ENCODE data around the gene LGALS7.
A peak's percentile ranks its signal among the peaks of the same experiment; 100 is the strongest.

Gene LGALS7

DNA sequence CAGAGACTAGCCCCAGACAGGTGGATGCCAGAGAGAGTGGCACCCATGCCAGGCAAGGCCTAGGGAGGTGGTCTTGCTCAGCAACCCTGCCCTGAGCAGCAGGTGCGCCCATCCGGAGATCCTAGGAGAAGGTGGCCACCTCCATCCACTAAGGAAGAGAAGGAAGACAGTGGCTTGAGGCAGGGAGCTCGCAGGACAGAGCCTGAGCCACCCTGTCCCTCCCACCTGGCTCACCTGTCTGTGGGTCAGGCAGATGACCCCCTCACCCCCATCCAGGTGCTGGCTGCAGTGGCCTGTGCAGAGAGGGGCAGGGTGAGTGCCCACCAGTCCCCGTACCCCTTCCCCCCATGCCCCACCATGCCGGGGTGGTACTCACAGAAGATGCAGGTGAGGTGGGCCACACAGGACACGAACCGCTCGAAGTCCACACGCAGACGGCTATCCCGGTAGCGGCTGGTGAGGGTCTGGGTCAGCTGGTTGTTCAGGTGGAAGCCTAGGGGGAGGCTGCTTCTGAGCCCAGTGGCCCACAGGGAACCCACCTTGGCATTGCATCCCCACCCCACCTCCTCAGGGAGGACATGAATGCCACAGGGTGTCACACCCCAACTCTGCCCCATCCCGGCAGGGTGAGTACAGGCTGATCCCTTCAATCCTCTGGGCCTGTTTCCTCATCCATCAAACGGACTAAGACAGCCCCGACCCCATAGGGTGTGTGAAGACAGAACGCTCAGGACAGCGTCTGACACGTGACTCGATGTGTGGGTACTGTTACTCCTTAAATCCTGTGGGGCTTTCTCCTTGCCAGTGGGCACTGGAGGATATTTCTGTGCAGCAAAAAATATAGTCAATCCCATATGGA, 42.4 kb downstream of the LGALS7 start:
- H3K36me3 Mint-ChIP-seq (ENCODE audit: low read depth), result peaks cover 29% of the 10 kb centered on the region
- H3K27me3 Mint-ChIP-seq (ENCODE audit: low read depth, poor library complexity), result no peaks in the 10 kb centered on the region
- no peaks in the 10 kb centered on the region for H3K9me3 Mint-ChIP-seq
- H3K4me3 Mint-ChIP-seq, result no peak overlapping the region
- peaks cover 11% of the 10 kb centered on the region for H3K4me1 Mint-ChIP-seq
- TF ChIP-seq, protein P1, sequence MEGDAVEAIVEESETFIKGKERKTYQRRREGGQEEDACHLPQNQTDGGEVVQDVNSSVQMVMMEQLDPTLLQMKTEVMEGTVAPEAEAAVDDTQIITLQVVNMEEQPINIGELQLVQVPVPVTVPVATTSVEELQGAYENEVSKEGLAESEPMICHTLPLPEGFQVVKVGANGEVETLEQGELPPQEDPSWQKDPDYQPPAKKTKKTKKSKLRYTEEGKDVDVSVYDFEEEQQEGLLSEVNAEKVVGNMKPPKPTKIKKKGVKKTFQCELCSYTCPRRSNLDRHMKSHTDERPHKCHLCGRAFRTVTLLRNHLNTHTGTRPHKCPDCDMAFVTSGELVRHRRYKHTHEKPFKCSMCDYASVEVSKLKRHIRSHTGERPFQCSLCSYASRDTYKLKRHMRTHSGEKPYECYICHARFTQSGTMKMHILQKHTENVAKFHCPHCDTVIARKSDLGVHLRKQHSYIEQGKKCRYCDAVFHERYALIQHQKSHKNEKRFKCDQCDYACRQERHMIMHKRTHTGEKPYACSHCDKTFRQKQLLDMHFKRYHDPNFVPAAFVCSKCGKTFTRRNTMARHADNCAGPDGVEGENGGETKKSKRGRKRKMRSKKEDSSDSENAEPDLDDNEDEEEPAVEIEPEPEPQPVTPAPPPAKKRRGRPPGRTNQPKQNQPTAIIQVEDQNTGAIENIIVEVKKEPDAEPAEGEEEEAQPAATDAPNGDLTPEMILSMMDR (IDR thresholded peaks at IDR 0.05), result no peak
- DNase-seq, result no peak
- H3K27ac Mint-ChIP-seq, result peak overlapping the region; percentile 86

DNA sequence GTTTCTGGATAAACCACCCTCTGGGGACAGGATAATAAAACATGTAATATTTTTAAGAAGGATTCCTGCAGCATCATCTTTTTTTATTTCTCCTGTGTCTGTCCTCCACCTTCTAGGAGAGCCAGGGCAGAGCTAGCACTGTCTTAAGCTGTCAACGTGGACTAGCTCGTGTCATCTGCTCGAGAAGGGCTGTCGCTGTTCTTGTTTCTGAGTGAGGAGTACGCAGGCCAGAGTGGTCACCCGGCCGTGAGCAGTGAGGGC, 42.9 kb downstream of the LGALS7 start:
- Mint-ChIP-seq H3K4me1 (peaks cover 11% of the 10 kb centered on the region), H3K36me3 (ENCODE audit: low read depth) (peaks cover 31% of the 10 kb centered on the region)

DNA sequence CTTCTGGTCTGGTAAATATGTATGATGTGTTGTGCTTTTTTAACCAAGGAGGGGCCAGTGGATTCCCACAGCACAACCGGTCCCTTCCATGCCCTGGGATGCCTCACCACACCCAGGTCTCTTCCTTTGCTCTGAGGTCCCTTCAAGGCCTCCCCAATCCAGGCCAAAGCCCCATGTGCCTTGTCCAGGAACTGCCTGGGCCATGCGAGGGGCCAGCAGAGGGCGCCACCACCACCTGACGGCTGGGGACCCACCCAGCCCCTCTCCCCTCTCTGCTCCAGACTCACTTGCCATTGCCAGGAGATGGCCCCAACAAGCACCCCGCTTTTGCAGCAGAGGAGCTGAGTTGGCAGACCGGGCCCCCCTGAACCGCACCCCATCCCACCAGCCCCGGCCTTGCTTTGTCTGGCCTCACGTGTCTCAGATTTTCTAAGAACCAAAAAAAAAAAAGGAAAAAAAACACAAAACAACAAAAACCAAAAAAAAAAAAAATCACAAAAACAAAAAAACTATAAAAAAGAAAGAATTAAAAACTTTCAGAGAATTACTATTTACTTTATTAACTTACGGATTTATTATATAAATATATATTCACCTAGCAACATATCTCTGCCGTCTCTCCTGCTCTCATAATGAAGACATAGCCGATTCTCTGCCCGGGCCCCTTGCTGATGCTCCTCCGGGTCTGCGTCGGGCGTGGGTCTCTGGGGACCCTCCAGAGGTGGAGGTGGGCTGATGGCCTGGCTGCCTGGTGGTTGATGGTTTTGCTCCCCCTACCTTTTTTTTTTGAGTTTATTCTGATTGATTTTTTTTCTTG, 43.5 kb downstream of the LGALS7 start:
- no peaks in the 10 kb centered on the region for H3K9me3 Mint-ChIP-seq
- peak overlapping the region; percentile 93 for H3K27ac Mint-ChIP-seq
- peaks cover 7% of the 10 kb centered on the region for H3K4me1 Mint-ChIP-seq
- peak; percentile 90 for DNase-seq
- H3K36me3 Mint-ChIP-seq (ENCODE audit: low read depth), result peaks cover 31% of the 10 kb centered on the region
- TF ChIP-seq, protein P1 (IDR thresholded peaks at IDR 0.05), result peak; percentile 74
- H3K4me3 Mint-ChIP-seq, result no peak overlapping the region
- H3K27me3 Mint-ChIP-seq (ENCODE audit: low read depth, poor library complexity), result no peaks in the 10 kb centered on the region

More for the DNA sequence above, 42.9 kb downstream of the LGALS7 start:
- Mint-ChIP-seq H3K27ac (no peak overlapping the region), H3K4me3 (no peak overlapping the region), H3K9me3 (no peaks in the 10 kb centered on the region), H3K27me3 (ENCODE audit: low read depth, poor library complexity) (no peaks in the 10 kb centered on the region)
- TF ChIP-seq, protein P1 (IDR thresholded peaks at IDR 0.05), result no peak
- no peak for DNase-seq

DNA sequence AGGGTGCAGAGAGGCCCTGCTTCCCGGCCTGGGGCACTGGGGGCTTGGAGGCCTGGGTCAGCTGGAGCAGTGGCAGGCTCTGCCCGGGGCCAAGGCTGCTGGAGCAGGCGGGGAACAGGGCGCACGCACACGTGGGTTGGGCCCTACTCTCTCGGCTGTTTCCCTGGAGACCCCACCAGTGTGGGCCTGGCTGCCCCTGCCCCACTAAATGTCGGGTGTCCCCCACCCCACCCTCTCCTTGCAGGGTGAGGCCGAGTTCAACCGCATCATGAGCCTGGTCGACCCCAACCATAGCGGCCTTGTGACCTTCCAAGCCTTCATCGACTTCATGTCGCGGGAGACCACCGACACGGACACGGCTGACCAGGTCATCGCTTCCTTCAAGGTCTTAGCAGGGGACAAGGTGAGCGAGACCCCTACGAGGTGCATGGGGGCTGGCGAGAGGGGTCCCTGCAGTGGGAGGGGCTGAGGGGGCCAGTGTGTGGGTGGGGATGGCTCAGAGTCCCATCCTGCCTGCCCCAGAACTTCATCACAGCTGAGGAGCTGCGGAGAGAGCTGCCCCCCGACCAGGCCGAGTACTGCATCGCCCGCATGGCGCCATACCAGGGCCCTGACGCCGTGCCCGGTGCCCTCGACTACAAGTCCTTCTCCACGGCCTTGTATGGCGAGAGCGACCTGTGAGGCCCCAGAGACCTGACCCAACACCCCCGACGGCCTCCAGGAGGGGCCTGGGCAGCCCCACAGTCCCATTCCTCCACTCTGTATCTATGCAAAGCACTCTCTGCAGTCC, 44.4 kb downstream of the LGALS7 start:
- H3K4me3 Mint-ChIP-seq, result no peak overlapping the region
- no peak overlapping the region for H3K27ac Mint-ChIP-seq
- no peaks in the 10 kb centered on the region for H3K27me3 Mint-ChIP-seq (ENCODE audit: low read depth, poor library complexity)
- TF ChIP-seq, protein P1 (IDR thresholded peaks at IDR 0.05), result no peak
- no peaks in the 10 kb centered on the region for H3K9me3 Mint-ChIP-seq
- no peak for DNase-seq
- H3K36me3 Mint-ChIP-seq (ENCODE audit: low read depth), result peaks cover 31% of the 10 kb centered on the region
- peaks cover 5% of the 10 kb centered on the region for H3K4me1 Mint-ChIP-seq

DNA sequence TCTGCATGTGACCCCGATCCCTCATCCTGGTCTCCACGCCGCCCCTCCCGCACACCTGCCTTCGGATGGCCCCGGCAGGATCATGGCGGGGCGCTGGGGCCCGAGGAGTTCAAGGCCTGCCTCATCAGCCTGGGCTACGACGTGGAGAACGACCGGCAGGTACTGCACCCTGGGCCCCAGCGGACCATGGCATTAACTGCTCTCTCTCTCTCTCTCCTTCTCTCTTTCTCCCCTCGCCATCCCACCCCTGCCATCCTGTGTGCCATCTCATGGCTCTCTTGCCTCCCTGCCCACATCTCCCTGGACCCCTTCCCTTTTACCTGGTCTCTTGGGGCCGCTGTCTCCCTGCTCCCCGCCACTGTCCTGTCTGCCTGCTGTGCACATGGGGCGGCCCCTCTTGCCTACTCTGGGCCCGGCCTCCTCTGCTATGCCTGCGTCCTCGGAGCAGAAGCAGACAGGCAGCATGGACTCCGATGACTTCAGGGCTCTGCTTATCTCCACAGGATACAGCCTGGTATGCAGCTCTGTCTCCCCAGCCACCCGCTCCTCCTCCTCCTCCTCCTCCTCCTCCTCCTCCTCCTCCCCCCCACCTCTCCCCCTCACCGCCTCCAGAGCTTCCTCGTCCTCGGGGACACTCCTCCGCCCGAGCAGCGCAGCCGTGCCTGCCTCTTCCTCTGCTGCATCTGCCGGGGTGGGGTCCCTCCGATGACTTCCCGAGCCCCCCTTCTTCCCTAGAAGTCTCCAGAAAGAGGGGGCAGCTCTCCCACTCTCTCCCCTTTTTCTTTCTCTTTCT, 45.3 kb downstream of the LGALS7 start:
- Mint-ChIP-seq H3K9me3 (no peaks in the 10 kb centered on the region), H3K27ac (no peak overlapping the region), H3K36me3 (ENCODE audit: low read depth) (peaks cover 31% of the 10 kb centered on the region)

More for the DNA sequence above, 45.3 kb downstream of the LGALS7 start:
- H3K4me3 Mint-ChIP-seq, result no peak overlapping the region
- H3K4me1 Mint-ChIP-seq, result peaks cover 13% of the 10 kb centered on the region
- TF ChIP-seq, protein P1 (IDR thresholded peaks at IDR 0.05), result no peak
- H3K27me3 Mint-ChIP-seq (ENCODE audit: low read depth, poor library complexity), result no peaks in the 10 kb centered on the region
- DNase-seq, result no peak
